H9 (cell line): ENCODE data around the gene MUC15. TPM values are rescaled to one million over a fixed set of nuclear protein-coding genes. Genes with fewer than 3 reads are reported as not detected.
A peak's percentile ranks its signal among the peaks of the same experiment; 100 is the strongest.

Experiments used
- DNase-seq: peaks from one replicate; pipeline ENCODE4 v3.0.0-alpha.2; 2017
- H2AFZ ChIP-seq: one replicate; pipeline ENCODE4 v1.6.1; 2013; ENCODE audit warnings: mild to moderate bottlenecking, low read length, control low read depth, moderate library complexity
- H2AK5ac ChIP-seq: 2 replicates; pipeline ENCODE4 v1.6.1; 2013; ENCODE audit warnings: low read length, control low read depth, mixed read lengths; ENCODE audit not compliant: insufficient read length
- H2BK120ac ChIP-seq: one replicate; pipeline ENCODE4 v1.6.1; 2013; ENCODE audit warnings: low read depth, mild to moderate bottlenecking, low read length, control low read depth, inconsistent platforms; ENCODE audit not compliant: poor library complexity, severe bottlenecking
- H2BK12ac ChIP-seq: 2 replicates; pipeline ENCODE4 v1.6.1; 2013; ENCODE audit warnings: low read length, control low read depth, mixed read lengths, low read depth; ENCODE audit not compliant: insufficient read length
- H2BK15ac ChIP-seq: 2 replicates; pipeline ENCODE4 v1.6.1; 2013; ENCODE audit warnings: low read depth, low read length, control low read depth
- H2BK20ac ChIP-seq: one replicate; pipeline ENCODE4 v1.6.1; 2013; ENCODE audit warnings: low read depth, mild to moderate bottlenecking, low read length, control low read depth, inconsistent platforms; ENCODE audit not compliant: poor library complexity, severe bottlenecking
- H2BK5ac ChIP-seq: 2 replicates; pipeline ENCODE4 v1.6.1; 2013; ENCODE audit warnings: low read length, control low read depth, mixed read lengths; ENCODE audit not compliant: insufficient read length
- H3K14ac ChIP-seq: 2 replicates; pipeline ENCODE4 v1.6.1; 2013; ENCODE audit warnings: low read length, control low read depth; ENCODE audit not compliant: insufficient read depth
- H3K18ac ChIP-seq: 2 replicates; pipeline ENCODE4 v1.6.1; 2013; ENCODE audit warnings: low read depth, mild to moderate bottlenecking, mixed read lengths, low read length, control low read depth; ENCODE audit not compliant: insufficient read length
- H3K23ac ChIP-seq: 2 replicates; pipeline ENCODE4 v1.6.1; 2013; ENCODE audit warnings: low read length, control low read depth, mixed read lengths, low read depth; ENCODE audit not compliant: insufficient read length
- H3K23me2 ChIP-seq: 2 replicates; pipeline ENCODE4 v1.6.1; 2013; ENCODE audit warnings: low read depth, mild to moderate bottlenecking, mixed read lengths, low read length, control low read depth; ENCODE audit not compliant: insufficient read length, poor library complexity, severe bottlenecking
- H3K27ac ChIP-seq: 2 replicates; pipeline ENCODE4 v1.5.1; 2013; ENCODE audit warnings: low read length, control low read depth, mixed read lengths, low read depth; ENCODE audit not compliant: insufficient read length
- H3K27me3 ChIP-seq: 2 replicates; pipeline ENCODE4 v1.6.1; 2013; ENCODE audit warnings: low read length, control low read depth, inconsistent platforms; ENCODE audit not compliant: insufficient read depth
- H3K4ac ChIP-seq: 2 replicates; pipeline ENCODE4 v1.6.1; 2013; ENCODE audit warnings: low read depth, mild to moderate bottlenecking, control low read depth, inconsistent platforms, low read length, moderate library complexity
- H3K4me1 ChIP-seq: 2 replicates; pipeline ENCODE4 v1.6.1; 2013; ENCODE audit warnings: low read length, control low read depth, inconsistent platforms; ENCODE audit not compliant: insufficient read depth
- H3K4me2 ChIP-seq: 2 replicates; pipeline ENCODE4 v1.6.1; 2013; ENCODE audit warnings: low read length, control low read depth, mixed read lengths; ENCODE audit not compliant: insufficient read length, insufficient read depth
- H3K56ac ChIP-seq: 2 replicates; pipeline ENCODE4 v1.6.1; 2013; ENCODE audit warnings: low read depth, mild to moderate bottlenecking, mixed read lengths, low read length, control low read depth; ENCODE audit not compliant: insufficient read length
- H3K79me1 ChIP-seq: 2 replicates; pipeline ENCODE4 v1.6.1; 2013; ENCODE audit warnings: low read depth, mild to moderate bottlenecking, moderate library complexity, low read length, control low read depth, inconsistent platforms; ENCODE audit not compliant: insufficient read depth, poor library complexity, severe bottlenecking
- H3K79me2 ChIP-seq: 2 replicates; pipeline ENCODE4 v1.6.1; 2013; ENCODE audit warnings: low read length, control low read depth, inconsistent platforms; ENCODE audit not compliant: insufficient read depth
- H3K9ac ChIP-seq: 2 replicates; pipeline ENCODE4 v1.6.1; 2013; ENCODE audit warnings: low read length, control low read depth, mixed read lengths; ENCODE audit not compliant: insufficient read length; ENCODE audit errors: extremely low read depth
- H3K9me3 ChIP-seq: one replicate; pipeline ENCODE4 v1.6.1; 2013; ENCODE audit warnings: low read depth, low read length, inconsistent platforms; ENCODE audit not compliant: control insufficient read depth
- H3T11ph ChIP-seq: one replicate; pipeline ENCODE4 v1.6.1; 2013; ENCODE audit warnings: mild to moderate bottlenecking, low read length, control low read depth, inconsistent platforms
- H4K20me1 ChIP-seq: one replicate; pipeline ENCODE4 v1.6.1; 2013; ENCODE audit not compliant: control insufficient read depth, insufficient read length, insufficient read depth
- H4K5ac ChIP-seq: 2 replicates; pipeline ENCODE4 v1.6.1; 2013; ENCODE audit warnings: low read depth, mild to moderate bottlenecking, mixed read lengths, low read length, control low read depth; ENCODE audit not compliant: insufficient read length
- H4K8ac ChIP-seq: replicated peaks from 2 replicates; pipeline ENCODE4 v1.6.1; 2013; ENCODE audit warnings: low read length, control low read depth, mixed read lengths, low read depth; ENCODE audit not compliant: insufficient read length
- H4K91ac ChIP-seq: 2 replicates; pipeline ENCODE4 v1.6.1; 2013; ENCODE audit warnings: low read depth, mild to moderate bottlenecking, moderate library complexity, mixed read lengths, low read length, control low read depth; ENCODE audit not compliant: insufficient read length
- H3K27ac Mint-ChIP-seq, 3 experiments: 2 replicates in 2 of 3; 3 replicates in 1 of 3; pipeline ENCODE4 v1.8.0; 2020 to 2021; ENCODE audit warnings: mixed read lengths in 3 of 3, mild to moderate bottlenecking in 1 of 3, moderate library complexity in 1 of 3
- H3K27me3 Mint-ChIP-seq: 2 replicates; pipeline ENCODE4 v1.8.0; 2021; ENCODE audit warnings: low read depth, mild to moderate bottlenecking, moderate library complexity, mixed read lengths
- H3K36me3 Mint-ChIP-seq, 3 experiments: 2 replicates in 2 of 3; 3 replicates in 1 of 3; pipeline ENCODE4 v1.8.0; 2020 to 2021; ENCODE audit warnings: low read depth in 3 of 3, mixed read lengths in 3 of 3; ENCODE audit not compliant: insufficient read depth in 1 of 3
- H3K4me1 Mint-ChIP-seq, 2 experiments: 2 replicates each; pipeline ENCODE4 v1.8.0; 2020; ENCODE audit warnings: mixed read lengths in 2 of 2
- H3K4me3 Mint-ChIP-seq, 2 experiments: 2 replicates in 1 of 2; 3 replicates in 1 of 2; pipeline ENCODE4 v1.8.0; 2020 to 2021; ENCODE audit warnings: mild to moderate bottlenecking in 2 of 2, mixed read lengths in 2 of 2, moderate library complexity in 1 of 2
- H3K9me3 Mint-ChIP-seq, 2 experiments: 2 replicates in 1 of 2; 3 replicates in 1 of 2; pipeline ENCODE4 v1.8.0; 2020; ENCODE audit warnings: mild to moderate bottlenecking in 2 of 2, mixed read lengths in 2 of 2, moderate library complexity in 1 of 2
- CTCF ChIP-seq: fragments of 200-600 bp; sonication (generic); conservative IDR thresholded peaks from 3 replicates; pipeline ENCODE4 v1.8.0; 2021; ENCODE audit warnings: antibody characterized with exemption, mild to moderate bottlenecking
- WGBS: extraction: QIAGEN DNeasy Blood & Tissue Kit; methylation state at CpG from one replicate; pipeline ENCODE4 v1.1.7; 2013; ENCODE audit warnings: missing lambda C conversion rate, low lambda C conversion rate, mixed read lengths; ENCODE audit not compliant: insufficient read length; ENCODE audit errors: extremely low coverage; 5-methylcytosine and 5-hydroxymethylcytosine counted together
- total RNA-seq: library from RNA; stranded (reverse); gene quantifications from 2 replicates; pipeline ENCODE4 v1.2.1, GENCODE V29; 2021

MUC15 gene
- total RNA-seq, 1 experiment from 2014 or later: not detected

- no peak overlapping the region for H3K4ac ChIP-seq
- no peaks in the 10 kb centered on the region for H3K79me1 ChIP-seq
- no peak for TF ChIP-seq CTCF
- H2AFZ ChIP-seq: no peak overlapping the region
- H3K23ac ChIP-seq: no peak overlapping the region
- WGBS: no CpG with 5 or more reads among the region's 11 CpGs
- Mint-ChIP-seq H3K9me3 (no peaks in the 10 kb centered on the region), H3K27me3 (no peaks in the 10 kb centered on the region), H3K4me3 (no peak overlapping the region), H3K36me3 (no peaks in the 10 kb centered on the region), H3K4me1 (peaks cover 15 to 16% of the 10 kb centered on the region in 2 experiments), H3K27ac (peak overlapping the region; percentile 36 to 76 (median 60); a peak in 2 of 7 replicates)
- no peak overlapping the region for H4K5ac ChIP-seq
- H3K27ac ChIP-seq: no peak overlapping the region
- H3K18ac ChIP-seq: no peak overlapping the region
- H4K91ac ChIP-seq: no peak overlapping the region
- H3K4me1 ChIP-seq: no peaks in the 10 kb centered on the region; the same call in 1 of the 2 replicates
- H3K56ac ChIP-seq: no peak overlapping the region
- no peak overlapping the region for H2BK120ac ChIP-seq
- H3K23me2 ChIP-seq: no peaks in the 10 kb centered on the region
- no peak overlapping the region for H3K4me2 ChIP-seq
- H2BK15ac ChIP-seq: no peak overlapping the region
- H2AK5ac ChIP-seq: no peak overlapping the region
- H2BK5ac ChIP-seq: no peak overlapping the region
- no peak overlapping the region for H4K8ac ChIP-seq
- no peak overlapping the region for H2BK12ac ChIP-seq
- H2BK20ac ChIP-seq: no peak overlapping the region
- no peaks in the 10 kb centered on the region for H3K27me3 ChIP-seq
- no peak for DNase-seq
- H3K9ac ChIP-seq: no peak overlapping the region
- no peaks in the 10 kb centered on the region for H4K20me1 ChIP-seq
- H3K14ac ChIP-seq: no peak overlapping the region
- no peaks in the 10 kb centered on the region for H3K79me2 ChIP-seq
- no peak overlapping the region for H3T11ph ChIP-seq
- no peaks in the 10 kb centered on the region for H3K9me3 ChIP-seq
Measured at GRCh38 chr11:26572770-26573402, 823 bp upstream of the MUC15 start.
